ENCODE measurements around the gene ZSCAN31. TPM values are rescaled to one million over a fixed set of nuclear protein-coding genes. Genes with fewer than 3 reads are reported as not detected.
A peak's percentile ranks its signal among the peaks of the same experiment; 100 is the strongest.
"Not testable (repeated sequence)": the region's sequence is repeated elsewhere in the genome, so short reads cannot be mapped to it uniquely, and the experiment has no call there.

Gene ZSCAN31
- total RNA-seq, 1 experiment from 2014 or later, result 6.6 TPM

- H3K27ac Mint-ChIP-seq, result no peak overlapping the region
- ATAC-seq, result no peak
- peaks cover 12% of the 10 kb centered on the region for H3K4me1 Mint-ChIP-seq
- ChIA-PET CTCF (no interaction called here), POLR2A (no interaction called here)
- H3K9me3 Mint-ChIP-seq, result peaks cover 4% of the 10 kb centered on the region; the same call in 1 of the 2 replicates
- H3K27me3 Mint-ChIP-seq (ENCODE audit: low read depth), result no peaks in the 10 kb centered on the region; the same call in 1 of the 2 replicates
- no peak for DNase-seq (ENCODE audit: low spot score)
- H3K4me3 Mint-ChIP-seq, result no peak overlapping the region
- H3K36me3 Mint-ChIP-seq, result peaks cover 15% of the 10 kb centered on the region
- TF ChIP-seq ZNF219 (CRISPR knock-in tag; IDR thresholded peaks at IDR 0.05; ENCODE audit: borderline replicate concordance) (no peak), PRRX2 (CRISPR knock-in tag; IDR thresholded peaks at IDR 0.05) (no peak), TEAD1 (CRISPR knock-in tag; IDR thresholded peaks at IDR 0.05) (no peak), SMAD4 (CRISPR knock-in tag; IDR thresholded peaks at IDR 0.05) (no peak), ZSCAN18 (CRISPR knock-in tag; IDR thresholded peaks at IDR 0.05) (no peak), ZNF263 (CRISPR knock-in tag; IDR thresholded peaks at IDR 0.05; ENCODE audit: low read depth) (no peak)
Measured at GRCh38 chr6:28360961-28361360, 25.0 kb upstream of the ZSCAN31 start.

GRCh38 chr6:28359562-28359961, 23.6 kb upstream of the ZSCAN31 start:
- H3K4me1 Mint-ChIP-seq, result peaks cover 19% of the 10 kb centered on the region
- H3K27me3 Mint-ChIP-seq (ENCODE audit: low read depth); H3K4me3 Mint-ChIP-seq; DNase-seq (ENCODE audit: low spot score); ATAC-seq; H3K36me3 Mint-ChIP-seq; H3K9me3 Mint-ChIP-seq; H3K27ac Mint-ChIP-seq: not testable (repeated sequence)
- POLR2A ChIA-PET, result interaction anchor here (0.8 kb wide), 1 partner anchor 295 kb away, joined by 4 read pairs; no protein-coding TSS in a partner anchor
- CTCF ChIA-PET, result interaction anchor here (2.6 kb wide), 1 partner anchor 24 kb away, joined by 8 read pairs; no protein-coding TSS in a partner anchor

GRCh38 chr6:28357036-28357435, 21.1 kb upstream of the ZSCAN31 start:
- no peak overlapping the region; the same call in 1 of the 2 replicates for H3K27ac Mint-ChIP-seq
- peaks cover 19% of the 10 kb centered on the region for H3K4me1 Mint-ChIP-seq
- CTCF ChIA-PET, result interaction anchor here (0.8 to 2.8 kb wide), 9 partner anchors 22 to 215 kb away, joined by 4 to 47 read pairs (median 18); partner anchors contain the start of genes PGBD1, ZKSCAN4, ZKSCAN8 and ZSCAN31
- H3K9me3 Mint-ChIP-seq, result peaks cover 8% of the 10 kb centered on the region; the same call in 1 of the 2 replicates
- H3K27me3 Mint-ChIP-seq (ENCODE audit: low read depth), result no peaks in the 10 kb centered on the region; the same call in 1 of the 2 replicates
- no peak for TF ChIP-seq ATF6 (CRISPR knock-in tag; IDR thresholded peaks at IDR 0.05)
- no peak for TF ChIP-seq NFE2L1 (CRISPR knock-in tag; IDR thresholded peaks at IDR 0.05)
- no peak for TF ChIP-seq ESRRA (CRISPR knock-in tag; IDR thresholded peaks at IDR 0.05; ENCODE audit: borderline replicate concordance)
- POLR2A ChIA-PET, result interaction anchor here (1.8 to 2.9 kb wide), 2 partner anchors 21 to 26 kb away, joined by 10 to 35 read pairs; partner anchors contain the start of gene ZSCAN31
- no peak overlapping the region for H3K4me3 Mint-ChIP-seq
- DNase-seq (ENCODE audit: low spot score) (no peak), ATAC-seq (no peak)
- peaks cover 14% of the 10 kb centered on the region for H3K36me3 Mint-ChIP-seq

GRCh38 chr6:28356666-28357020, 20.7 kb upstream of the ZSCAN31 start:
- DNase-seq (ENCODE audit: low spot score) (no peak), ATAC-seq (peak; percentile 10; the same call in 1 of the 2 replicates)
- POLR2A ChIA-PET, result interaction anchor here (0.7 to 2.9 kb wide), 6 partner anchors 16 to 90 kb away, joined by 3 to 35 read pairs (median 5); partner anchors contain the start of genes PGBD1, ZSCAN26 and ZSCAN31
- peaks cover 20% of the 10 kb centered on the region for H3K4me1 Mint-ChIP-seq
- CTCF ChIA-PET, result interaction anchor here (0.6 to 2.8 kb wide), 47 partner anchors 10 to 460 kb away, joined by 3 to 47 read pairs (median 4); partner anchors contain the start of genes PGBD1, ZKSCAN4, ZKSCAN8 and ZSCAN16
- TF ChIP-seq ZNF232 (CRISPR knock-in tag; IDR thresholded peaks at IDR 0.05) (0 out of 2 replicates have a peak, but pooled peaks have one; percentile 14), MAX (CRISPR knock-in tag; IDR thresholded peaks at IDR 0.05) (no peak), USF2 (CRISPR knock-in tag; IDR thresholded peaks at IDR 0.05) (no peak), RORB (CRISPR knock-in tag; IDR thresholded peaks at IDR 0.05) (no peak)
- H3K27ac Mint-ChIP-seq, result no peak overlapping the region; the same call in 1 of the 2 replicates
- no peaks in the 10 kb centered on the region; the same call in 1 of the 2 replicates for H3K27me3 Mint-ChIP-seq (ENCODE audit: low read depth)
- no peak overlapping the region; the same call in 1 of the 2 replicates for H3K4me3 Mint-ChIP-seq
- H3K36me3 Mint-ChIP-seq, result peaks cover 14% of the 10 kb centered on the region
- H3K9me3 Mint-ChIP-seq, result peaks cover 8% of the 10 kb centered on the region; the same call in 1 of the 2 replicates

Data from WTC11 (cell line).